Activated T-cell treated with anti-CD3 and anti-CD28 coated beads for 48 hours (primary cell): ENCODE measurements around the gene HOXA6.

ENCODE experiments used
- DNase-seq: peaks from one replicate; pipeline ENCODE4 v3.0.0-alpha.2; 2020; ENCODE audit warnings: low read depth

The HOXA6 gene

GRCh38 chr7:27137640-27138315 is 9.8 kb downstream of the HOXA6 start:
- DNase-seq: no peak

DNA sequence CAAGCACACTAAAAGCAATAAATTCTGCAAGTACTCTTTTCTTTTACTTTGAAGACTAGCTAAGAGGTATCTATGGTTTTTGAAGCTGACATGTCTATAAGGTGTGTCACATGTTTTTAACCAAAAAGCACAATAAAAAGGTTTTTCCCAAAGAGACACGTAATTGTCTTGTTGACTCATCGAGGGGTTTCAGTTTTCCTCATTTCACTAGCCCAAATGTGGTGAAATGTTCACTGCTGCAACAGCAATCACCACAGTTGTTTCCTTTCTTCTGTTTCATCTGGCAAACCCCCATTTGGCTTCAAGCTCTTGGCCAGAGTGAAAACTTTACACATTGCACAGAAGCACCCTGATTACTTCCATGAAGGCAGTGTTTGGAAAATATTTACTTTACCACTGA is 13.2 kb downstream of the HOXA6 start:
- DNase-seq: no peak

GRCh38 chr7:27133409-27134231 is 14.0 kb downstream of the HOXA6 start:
- DNase-seq: no peak

- DNase-seq: no peak
Observed at GRCh38 chr7:27132978-27133377, 14.6 kb downstream of the HOXA6 start.

DNA sequence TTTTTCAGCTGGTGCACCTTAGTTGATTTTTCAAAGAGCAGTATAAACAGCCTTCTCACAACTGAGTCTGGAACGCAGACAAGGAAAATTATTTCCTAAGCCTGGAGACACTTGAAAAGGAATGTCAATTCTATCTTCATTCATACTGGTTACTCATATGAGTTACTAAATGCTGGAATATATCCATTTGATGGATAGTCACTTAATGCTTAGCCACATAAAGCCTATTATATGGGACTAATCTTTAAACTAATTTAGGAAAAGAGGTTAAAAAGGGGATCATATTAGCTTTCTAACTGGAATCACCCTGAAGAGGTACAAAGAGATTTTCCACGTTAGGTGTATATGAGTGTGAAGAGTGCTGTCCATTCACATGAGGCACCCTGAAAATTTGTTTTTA is 15.4 kb downstream of the HOXA6 start:
- no peak for DNase-seq

GRCh38 chr7:27131390-27131819 is 16.2 kb downstream of the HOXA6 start:
- no peak for DNase-seq

DNA sequence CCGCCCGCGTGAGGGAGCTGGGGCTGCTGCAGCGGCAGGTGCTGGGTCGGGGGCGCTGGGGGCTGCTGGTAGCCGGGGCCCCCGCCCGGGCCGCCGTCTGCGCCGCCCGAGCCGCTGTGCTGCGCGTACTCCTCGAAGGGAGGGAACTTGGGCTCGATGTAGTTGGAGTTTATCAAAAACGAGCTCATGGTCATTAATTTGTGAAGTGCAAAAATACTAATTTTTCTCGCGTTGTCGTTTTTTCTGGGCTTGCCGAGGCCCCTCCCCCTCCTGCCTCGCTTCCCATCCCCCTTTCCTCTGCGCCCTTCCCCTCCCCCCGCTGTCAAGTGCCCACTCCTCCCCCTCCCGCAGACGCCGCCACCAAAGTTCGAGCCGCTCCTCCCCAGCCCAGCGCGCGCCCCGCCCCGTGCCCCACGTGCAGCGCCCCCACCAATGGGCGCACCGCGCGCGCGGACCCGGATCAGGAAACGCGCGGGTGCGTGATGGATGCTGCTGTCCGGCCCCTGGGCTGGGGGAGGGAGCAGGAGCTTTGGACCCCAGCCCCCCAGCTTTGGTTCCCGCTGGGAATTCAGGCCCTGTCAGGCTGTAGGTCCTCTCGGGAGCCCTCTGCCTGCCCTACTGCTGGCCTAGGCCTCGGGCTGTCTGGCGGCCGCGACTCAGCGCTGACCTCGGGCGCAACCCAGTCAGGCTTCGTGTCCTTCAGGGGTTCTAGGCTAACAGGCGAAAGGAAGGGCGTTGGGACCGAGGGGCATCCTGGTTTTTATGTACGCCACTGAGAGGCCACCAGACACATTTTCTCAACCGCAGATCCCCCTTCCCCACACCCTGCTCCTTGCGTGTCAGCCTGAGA is 16.8 kb downstream of the HOXA6 start, which contains the start of gene HOXA4:
Gene HOXA4, minus strand, starts transcription at position 218 of the 850 bp plus-strand sequence. Its CDS starts 24 bp downstream, at position 194.
- peak; percentile 57 for DNase-seq

GRCh38 chr7:27129729-27130539 is 17.6 kb downstream of the HOXA6 start:
- DNase-seq: no peak

DNA sequence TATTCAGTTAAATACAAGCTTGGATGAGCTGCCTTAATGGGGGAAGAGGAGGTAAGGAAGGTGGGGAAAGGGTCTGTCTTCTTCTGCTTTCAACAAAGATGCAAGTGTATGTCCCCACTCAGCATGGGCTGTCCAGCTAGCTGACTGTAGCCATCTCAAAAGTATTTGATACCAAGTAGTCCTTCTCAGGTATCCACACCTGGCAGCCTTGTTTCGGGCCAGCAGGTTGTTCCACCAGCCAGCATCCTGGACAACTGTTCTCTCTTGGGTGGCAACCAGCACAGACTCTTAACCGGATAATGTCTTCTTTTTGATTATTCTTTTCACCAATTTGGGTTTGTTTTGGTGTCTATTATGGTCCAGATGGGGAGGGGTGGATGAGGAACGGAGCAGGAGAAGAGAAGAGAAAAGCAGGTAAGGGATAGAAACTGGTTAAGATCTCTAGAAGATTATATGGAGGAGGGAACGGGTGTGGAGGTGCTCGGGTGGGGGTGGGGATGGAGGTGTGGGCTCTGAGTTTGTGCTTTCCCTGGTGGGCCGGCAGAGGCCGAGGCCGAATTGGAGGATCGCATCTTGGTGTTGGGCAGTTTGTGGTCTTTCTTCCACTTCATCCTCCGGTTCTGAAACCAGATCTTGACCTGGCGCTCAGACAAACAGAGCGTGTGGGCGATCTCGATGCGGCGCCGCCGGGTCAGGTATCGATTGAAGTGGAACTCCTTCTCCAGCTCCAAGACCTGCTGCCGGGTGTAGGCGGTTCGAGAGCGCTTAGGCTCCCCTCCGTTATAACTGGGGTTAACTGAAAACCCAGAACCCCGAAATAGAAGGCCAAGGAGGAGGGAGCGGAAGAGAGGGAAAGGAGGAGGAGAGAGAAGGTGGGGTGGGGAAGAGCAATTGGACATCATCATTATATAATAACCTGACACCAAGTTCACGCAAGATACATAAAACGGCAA is 18.5 kb downstream of the HOXA6 start:
- no peak for DNase-seq

DNA sequence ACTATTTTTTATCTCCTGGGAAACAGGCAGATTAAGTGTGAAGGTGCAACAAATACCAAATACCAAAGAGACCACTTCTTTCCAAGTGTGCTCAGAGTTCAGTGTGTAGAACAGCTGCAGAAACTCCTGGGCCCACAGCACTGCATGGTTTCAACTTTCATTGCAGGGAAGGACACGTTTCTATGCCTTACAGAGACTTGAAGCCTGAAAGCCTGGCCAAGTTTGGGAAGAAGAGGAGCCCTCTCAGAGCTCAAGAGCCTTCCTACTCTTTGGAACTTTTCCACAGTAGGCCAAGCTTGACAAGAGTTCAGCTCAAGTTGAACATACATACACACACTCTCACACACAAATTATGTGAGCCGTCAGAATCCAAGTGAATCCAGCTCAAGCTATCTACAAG is 19.5 kb downstream of the HOXA6 start:
- DNase-seq: no peak

- DNase-seq: no peak
Observed at GRCh38 chr7:27126596-27127327, 20.8 kb downstream of the HOXA6 start.

DNA sequence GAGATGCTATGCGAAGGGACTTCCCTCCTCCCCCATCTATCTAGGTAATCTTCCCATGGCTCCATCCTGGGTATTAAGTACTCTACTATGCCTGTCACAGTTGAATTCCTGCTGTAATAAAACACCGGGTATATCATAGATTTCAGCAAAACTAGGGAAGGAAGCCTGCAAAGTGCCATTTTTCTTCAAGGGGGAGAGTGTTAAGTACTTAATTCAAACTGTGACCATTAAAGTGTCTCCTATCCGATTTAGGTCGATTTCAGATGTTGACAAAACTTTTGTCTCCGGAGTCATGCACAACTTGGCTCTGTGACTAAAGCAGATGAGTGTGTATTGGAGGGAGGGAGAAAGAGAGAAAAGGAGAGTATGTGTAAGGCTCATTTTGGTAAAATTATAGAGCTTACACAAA is 21.6 kb downstream of the HOXA6 start:
- no peak for DNase-seq

DNA sequence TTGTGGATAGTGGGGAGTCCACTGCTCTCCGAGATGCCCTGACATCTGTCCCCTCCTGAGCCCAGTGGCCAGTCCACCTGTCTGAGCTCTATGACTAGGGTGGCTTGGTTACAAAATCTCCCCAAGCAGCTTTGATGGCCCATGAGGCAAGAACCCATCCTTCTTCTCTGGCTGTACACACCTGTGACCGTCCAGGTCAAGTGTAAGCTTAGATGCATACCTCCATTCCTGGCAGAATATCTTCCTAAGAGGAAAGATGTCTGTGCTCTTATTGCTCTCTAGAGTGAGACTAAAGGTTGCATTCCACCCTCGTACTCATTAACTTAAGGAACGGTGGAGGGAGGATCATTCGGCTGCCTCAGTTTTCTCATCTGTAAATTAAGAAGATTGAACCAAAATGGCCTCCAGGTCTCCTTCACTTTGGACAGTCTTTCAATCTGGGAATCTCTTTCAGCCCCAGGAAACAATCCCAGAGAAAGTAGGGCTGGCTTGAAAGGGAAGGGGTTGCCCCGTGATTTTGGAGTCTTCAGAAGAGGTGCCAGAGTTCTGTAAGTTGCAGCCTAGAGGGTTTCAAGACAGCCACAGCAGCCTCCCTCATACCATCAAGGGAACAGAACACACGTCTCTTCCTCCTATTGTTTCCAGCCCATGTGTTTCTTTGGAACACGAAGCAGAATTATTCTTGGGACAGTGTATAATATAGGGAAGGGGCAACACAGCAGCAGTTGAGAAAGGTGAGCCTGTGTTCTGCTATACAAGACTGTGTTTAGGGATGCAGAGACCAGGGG is 22.5 kb downstream of the HOXA6 start:
- no peak for DNase-seq

GRCh38 chr7:27124096-27124901 is 23.3 kb downstream of the HOXA6 start:
- no peak for DNase-seq

DNA sequence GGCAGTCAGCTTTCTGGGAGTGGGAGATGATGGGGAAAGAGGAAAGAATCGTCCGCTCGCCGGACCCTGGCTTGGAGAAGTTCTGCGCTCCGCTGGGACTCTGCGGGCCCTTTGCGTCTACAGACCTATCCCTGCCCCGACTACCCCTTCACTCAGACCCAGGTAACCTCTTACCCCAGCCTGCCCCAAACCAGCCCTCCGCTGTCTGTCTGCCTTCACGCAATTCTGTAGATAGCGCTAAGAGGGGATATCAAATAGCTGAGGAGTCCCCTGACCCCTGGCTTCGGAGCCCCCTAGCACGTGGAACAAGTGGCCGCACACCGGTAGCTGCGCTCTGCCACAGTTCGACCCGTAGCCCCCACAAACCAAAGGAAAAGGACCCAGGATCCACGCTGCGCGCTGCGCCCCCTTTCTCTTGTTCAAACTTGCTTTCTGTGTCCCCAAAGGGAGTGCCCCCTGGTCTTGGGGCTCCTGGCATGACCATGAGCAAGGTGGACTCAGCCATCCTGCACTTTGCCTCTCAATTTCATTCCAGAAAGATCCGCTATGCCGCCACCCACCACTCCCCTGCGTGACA is 24.0 kb downstream of the HOXA6 start:
- DNase-seq: no peak

GRCh38 chr7:27123007-27123476 is 24.5 kb downstream of the HOXA6 start:
- no peak for DNase-seq

DNA sequence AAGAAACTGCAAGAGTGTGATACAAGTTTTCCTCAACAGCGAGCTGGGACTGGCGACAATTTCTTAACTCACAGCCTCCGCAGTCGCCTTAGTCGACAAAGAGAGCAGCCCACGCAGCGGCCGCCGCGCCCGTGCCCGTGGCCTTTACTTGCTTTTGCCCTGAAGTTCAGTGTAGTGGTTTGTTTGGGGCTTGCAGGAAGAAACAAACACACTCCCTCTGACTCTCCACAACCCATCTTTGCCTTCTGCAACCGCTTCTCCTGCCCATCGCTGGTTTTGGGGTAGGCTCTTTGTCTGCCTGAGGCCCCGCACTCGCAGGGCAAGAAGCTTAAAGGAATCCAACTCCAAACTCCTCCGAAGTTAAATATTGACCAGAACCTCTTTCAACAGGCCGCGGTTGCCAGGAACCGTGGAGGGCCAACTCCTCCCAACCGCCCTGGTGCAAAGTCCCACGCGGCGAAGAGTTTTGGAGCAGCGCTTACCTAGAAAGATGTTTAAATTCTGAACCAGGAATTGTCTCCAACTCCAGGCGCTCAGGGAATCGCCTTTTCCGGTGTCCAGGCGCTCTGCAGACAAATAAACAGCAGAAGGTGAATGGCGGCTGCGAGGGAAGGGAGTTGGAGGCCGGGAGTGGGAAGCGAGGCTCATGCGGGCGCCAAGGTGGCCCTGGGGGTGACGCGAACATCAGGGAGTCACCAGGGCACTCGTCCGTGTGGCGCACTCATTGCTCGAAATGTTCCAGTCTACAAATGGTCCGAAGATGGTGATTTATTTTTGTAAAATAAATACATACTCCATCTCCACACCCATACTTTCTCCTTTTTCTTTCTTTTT is 25.3 kb downstream of the HOXA6 start:
- no peak for DNase-seq
